IMR-90 (cell line): Measurements from ENCODE around the gene GNAS-AS1. TPM values are rescaled to one million over a fixed set of nuclear protein-coding genes. Genes with fewer than 3 reads are reported as not detected.

Source experiments
- ATAC-seq: fragments of 200-7000 bp; cut with Tn5 transposase; 2 replicates; pipeline ENCODE4 v1.9.1; 2020; ENCODE audit warnings: low read depth, mild to moderate bottlenecking, moderate library complexity
- BruUV-seq: library from RNA; stranded (reverse); fragments of 400-500 nt; replicated peaks from 2 replicates; lab custom pipeline; 2021; lab: Mats Ljungman, UMichigan
- CTCF ChIA-PET: fragments of 300-600 bp; formaldehyde crosslinking; extraction: SDS; loops from one replicate; lab custom pipeline; 2021; ENCODE audit warnings: antibody characterized with exemption; lab: Yijun Ruan, JAX
- POLR2A ChIA-PET: fragments of 300-600 bp; sonication (Branson Sonifier 250); formaldehyde crosslinking; loops from one replicate; lab custom pipeline; 2022; ENCODE audit warnings: antibody characterized with exemption; ENCODE audit not compliant: unreplicated experiment; lab: Charles Lee
- DNase-seq: peaks from one replicate; pipeline ENCODE4 v3.0.0; 2013
- H2AFZ ChIP-seq: replicated peaks from 2 replicates; pipeline ENCODE3; 2013; ENCODE audit warnings: low read length, mild to moderate bottlenecking; ENCODE audit not compliant: poor library complexity
- H2AK5ac ChIP-seq: 2 replicates; pipeline ENCODE4 v1.6.1; 2013; ENCODE audit warnings: low read depth, low read length, inconsistent platforms
- H2AK9ac ChIP-seq: replicated peaks from 2 replicates; pipeline ENCODE3; 2013; ENCODE audit warnings: mild to moderate bottlenecking, low read depth, low read length, moderate library complexity; ENCODE audit not compliant: poor library complexity
- H2BK120ac ChIP-seq: 2 replicates; pipeline ENCODE4 v1.6.1; 2013; ENCODE audit warnings: low read depth, low read length, inconsistent platforms
- H2BK15ac ChIP-seq: 3 replicates; pipeline ENCODE4 v1.6.1; 2013; ENCODE audit warnings: low read depth, low read length, inconsistent platforms
- H2BK20ac ChIP-seq: 2 replicates; pipeline ENCODE4 v1.6.1; 2013; ENCODE audit warnings: low read depth, mild to moderate bottlenecking, inconsistent platforms, low read length, moderate library complexity
- H2BK5ac ChIP-seq: 2 replicates; pipeline ENCODE4 v1.6.1; 2013; ENCODE audit warnings: mild to moderate bottlenecking, low read depth, low read length, inconsistent platforms; ENCODE audit not compliant: poor library complexity, severe bottlenecking
- H3K14ac ChIP-seq: replicated peaks from 2 replicates; pipeline ENCODE4 v1.6.1; 2013; ENCODE audit warnings: low read depth, low read length, inconsistent platforms
- H3K18ac ChIP-seq: 2 replicates; pipeline ENCODE4 v1.6.1; 2013; ENCODE audit warnings: low read depth, low read length, control low read depth
- H3K23ac ChIP-seq: 2 replicates; pipeline ENCODE4 v1.6.1; 2013; ENCODE audit warnings: low read depth, low read length, inconsistent platforms
- H3K27ac ChIP-seq: 2 replicates; pipeline ENCODE4 v1.5.1; 2013; ENCODE audit warnings: mild to moderate bottlenecking, control low read depth, low read length; ENCODE audit not compliant: insufficient read depth
- H3K27me3 ChIP-seq: 2 replicates; pipeline ENCODE4 v1.6.1; 2013; ENCODE audit warnings: low read length; ENCODE audit not compliant: control insufficient read depth, insufficient read depth
- H3K36me3 ChIP-seq: 2 replicates; pipeline ENCODE4 v1.6.1; 2013; ENCODE audit warnings: low read length, mixed read lengths; ENCODE audit not compliant: control insufficient read depth, insufficient read depth
- H3K4ac ChIP-seq: 2 replicates; pipeline ENCODE4 v1.6.1; 2013; ENCODE audit warnings: low read depth, low read length, inconsistent platforms
- H3K4me1 ChIP-seq: 2 replicates; pipeline ENCODE4 v1.6.1; 2013; ENCODE audit warnings: low read length, mixed read lengths; ENCODE audit not compliant: control insufficient read depth, insufficient read depth
- H3K4me2 ChIP-seq: 2 replicates; pipeline ENCODE4 v1.6.1; 2013; ENCODE audit warnings: low read depth, mild to moderate bottlenecking, control low read depth, low read length, moderate library complexity
- H3K4me3 ChIP-seq: 2 replicates; pipeline ENCODE4 v1.5.1; 2013; ENCODE audit warnings: low read depth, mild to moderate bottlenecking, control low read depth, low read length, moderate library complexity; ENCODE audit not compliant: insufficient read depth
- H3K56ac ChIP-seq: 2 replicates; pipeline ENCODE4 v1.6.1; 2013; ENCODE audit warnings: low read length, inconsistent platforms; ENCODE audit not compliant: insufficient read depth; ENCODE audit errors: extremely low read depth
- H3K79me1 ChIP-seq, 2 experiments: 2 replicates each; pipeline ENCODE4 v1.6.1; 2013; ENCODE audit warnings: low read length in 2 of 2, inconsistent platforms in 1 of 2, low read depth in 1 of 2
- H3K9ac ChIP-seq: 2 replicates; pipeline ENCODE4 v1.6.1; 2013; ENCODE audit warnings: low read depth, low read length, control low read depth
- H3K9me1 ChIP-seq: 2 replicates; pipeline ENCODE4 v1.6.1; 2013; ENCODE audit warnings: low read length, inconsistent platforms; ENCODE audit not compliant: insufficient read depth
- H3K9me3 ChIP-seq: 2 replicates; pipeline ENCODE4 v1.6.1; 2013; ENCODE audit warnings: low read length; ENCODE audit not compliant: control insufficient read depth, insufficient read depth
- H4K20me1 ChIP-seq: 2 replicates; pipeline ENCODE4 v1.6.1; 2013; ENCODE audit warnings: low read length, inconsistent platforms; ENCODE audit not compliant: insufficient read depth
- H4K5ac ChIP-seq: 2 replicates; pipeline ENCODE4 v1.6.1; 2013; ENCODE audit warnings: mild to moderate bottlenecking, low read depth, low read length, control low read depth
- H4K8ac ChIP-seq, 2 experiments: 2 replicates each; pipeline ENCODE4 v1.6.1; 2013; ENCODE audit warnings: low read depth in 2 of 2, low read length in 2 of 2, control low read depth in 1 of 2, inconsistent platforms in 1 of 2
- H4K91ac ChIP-seq: 2 replicates; pipeline ENCODE4 v1.6.1; 2013; ENCODE audit warnings: low read depth, low read length, inconsistent platforms; ENCODE audit not compliant: insufficient read depth
- BHLHE40 ChIP-seq: fragments of 150-350 bp; IDR thresholded peaks from 2 replicates; pipeline ENCODE4 v1.6.1; 2016; ENCODE audit warnings: mild to moderate bottlenecking, low read depth, low read length
- CEBPB ChIP-seq: IDR thresholded peaks from 2 replicates; pipeline ENCODE4 v1.6.1; 2012; ENCODE audit warnings: low read depth, low read length, improper control_type of control experiment
- ELK1 ChIP-seq: fragments of 150-350 bp; IDR thresholded peaks from 2 replicates; pipeline ENCODE4 v1.6.1; 2016; ENCODE audit warnings: low read depth, mild to moderate bottlenecking, low read length, moderate library complexity, borderline replicate concordance
- FOS ChIP-seq: fragments of 150-350 bp; IDR thresholded peaks from 2 replicates; pipeline ENCODE4 v1.6.1; 2016; ENCODE audit warnings: low read depth, low read length
- MAFK ChIP-seq: IDR thresholded peaks from 2 replicates; pipeline ENCODE4 v1.6.1; 2012; ENCODE audit warnings: low read depth, low read length, improper control_type of control experiment
- MAZ ChIP-seq: IDR thresholded peaks from 2 replicates; pipeline ENCODE4 v1.6.1; 2012; ENCODE audit warnings: low read depth, mild to moderate bottlenecking, low read length, improper control_type of control experiment, moderate library complexity, borderline replicate concordance
- MXI1 ChIP-seq: IDR thresholded peaks from 2 replicates; pipeline ENCODE4 v1.6.1; 2012; ENCODE audit warnings: low read depth, mild to moderate bottlenecking, low read length, moderate library complexity, borderline replicate concordance
- NFE2L2 ChIP-seq: fragments of 150-350 bp; IDR thresholded peaks from 2 replicates; pipeline ENCODE4 v1.6.1; 2016; ENCODE audit warnings: low read depth, mild to moderate bottlenecking, low read length
- RCOR1 ChIP-seq: IDR thresholded peaks from 2 replicates; pipeline ENCODE4 v1.6.1; 2012; ENCODE audit warnings: mild to moderate bottlenecking, low read length, improper control_type of control experiment; ENCODE audit not compliant: insufficient replicate concordance
- RFX5 ChIP-seq: IDR thresholded peaks from 2 replicates; pipeline ENCODE4 v1.8.0; 2012; ENCODE audit warnings: low read depth, mild to moderate bottlenecking, low read length, moderate library complexity
- USF2 ChIP-seq: fragments of 150-350 bp; IDR thresholded peaks from 2 replicates; pipeline ENCODE4 v1.6.1; 2017; ENCODE audit warnings: mild to moderate bottlenecking, antibody characterized with exemption, low read length, low read depth
- WGBS, 2 experiments: methylation state at CpG; one replicate each; pipeline versions ENCODE4 v1.1.5 to v1.1.7; 2013; ENCODE audit warnings: missing lambda C conversion rate in 2 of 2; ENCODE audit not compliant: insufficient read length in 1 of 2; ENCODE audit errors: extremely low coverage in 2 of 2; 5-methylcytosine and 5-hydroxymethylcytosine counted together
- dilution Hi-C: fragments of 300-500 bp; cut with HindIII; formaldehyde crosslinking; loops from one replicate; pipeline ENCODE4 v1.14.3; 2018; ENCODE audit warnings: low sequenced_read_pairs; ENCODE audit not compliant: unreplicated experiment
- in situ Hi-C: fragments of 300-500 bp; cut with MboI; formaldehyde crosslinking; loops from 3 replicates; pipeline ENCODE4 v1.14.3; 2019; ENCODE audit warnings: low sequenced_read_pairs, inconsistent platforms, mixed read lengths
- intact Hi-C: fragments of 100-400 bp; cut with micrococcal nuclease; formaldehyde crosslinking; loops from 2 replicates; pipeline ENCODE4 v1.10.0; 2022
- polyA plus RNA-seq, 3 experiments: library from polyadenylated mRNA; depleted of rRNA; stranded (reverse); fragments of >200 nt; gene quantifications; 2 replicates each; pipeline ENCODE4 v1.2.3, GENCODE V29; 2012; ENCODE audit warnings: low replicate concordance in 1 of 3
- total RNA-seq: library from RNA; depleted of rRNA; stranded (reverse); fragments of >200 nt; gene quantifications from 2 replicates; pipeline ENCODE4 v1.2.3, GENCODE V29; 2012

GNAS-AS1 gene
- total and polyA plus RNA-seq, 2 of the 4 experiments (the other 2 are of a cell fraction): 0.54 to 0.60 TPM

GRCh38 chr20:58797371-58798338 is 53.0 kb downstream of the GNAS-AS1 start (continued):
- no peak for TF ChIP-seq ELK1

GRCh38 chr20:58795923-58796245 is 54.8 kb downstream of the GNAS-AS1 start:
- Histone ChIP-seq H2BK20ac (no peak overlapping the region), H3K4me2 (no peak overlapping the region), H4K8ac (no peak overlapping the region), H3K9me3 (no peaks in the 10 kb centered on the region), H4K20me1 (no peaks in the 10 kb centered on the region; the same call in 1 of the 2 replicates), H2AK9ac (no peak overlapping the region), H3K36me3 (no peaks in the 10 kb centered on the region), H3K56ac (no peak overlapping the region), H3K27me3 (peaks cover 39% of the 10 kb centered on the region), H3K23ac (no peak overlapping the region), H2BK120ac (no peak overlapping the region), H2BK5ac (no peak overlapping the region), H3K4me1 (no peaks in the 10 kb centered on the region), H4K5ac (no peak overlapping the region), H3K9me1 (no peaks in the 10 kb centered on the region), H3K79me1 (no peaks in the 10 kb centered on the region), H3K4me3 (no peak overlapping the region), H3K18ac (no peak overlapping the region), H4K91ac (no peak overlapping the region), H2AFZ (no peak overlapping the region), H3K27ac (no peak overlapping the region), H2AK5ac (no peak overlapping the region), H2BK15ac (no peak overlapping the region), H3K4ac (no peak overlapping the region), H3K9ac (no peak overlapping the region), H3K14ac (no peak overlapping the region)
- CTCF ChIA-PET: no interaction called here
- TF ChIP-seq MAFK (no peak), FOS (no peak), BHLHE40 (no peak), RFX5 (no peak), MXI1 (no peak), MAZ (no peak), CEBPB (no peak), NFE2L2 (no peak), ELK1 (no peak), RCOR1 (no peak), USF2 (no peak)
- no TSS peak for BruUV-seq
- WGBS, 2 experiments: 80% methylated on average over 1 of the region's 6 CpGs; no CpG with 5 or more reads in 1 of the 2 experiments
- DNase-seq (no peak), ATAC-seq (no peak)
- intact Hi-C loops: no loop called here
- in situ Hi-C loops: no loop called here
- dilution Hi-C loops: no loop called here
- POLR2A ChIA-PET: no interaction called here
